Fibroblast of the aortic adventitia (primary cell): ENCODE data around the gene UBXN10. TPM values are rescaled to one million over a fixed set of nuclear protein-coding genes. Genes with fewer than 3 reads are reported as not detected.
"Not testable (repeated sequence)": the region's sequence is repeated elsewhere in the genome, so short reads cannot be mapped to it uniquely, and the experiment has no call there.

Experiments
- DNase-seq: peaks from one replicate; pipeline ENCODE4 v3.0.0-alpha.2; 2010; ENCODE audit warnings: low read depth
- H3K4me3 ChIP-seq: 2 replicates; pipeline ENCODE4 v1.5.1; 2011; ENCODE audit warnings: low read depth, mild to moderate bottlenecking, control low read depth, low read length, moderate library complexity
- CTCF ChIP-seq: IDR thresholded peaks from 2 replicates; pipeline ENCODE4 v1.5.1; 2011; ENCODE audit warnings: mild to moderate bottlenecking, low read length, control low read depth, inconsistent platforms; ENCODE audit not compliant: insufficient read depth
- total RNA-seq: library from RNA; depleted of rRNA; stranded (reverse); fragments of >200 nt; gene quantifications from 2 replicates; pipeline ENCODE4 v1.2.3, GENCODE V29; 2012; ENCODE audit warnings: low replicate concordance

UBXN10 gene
- total RNA-seq, 1 donor: not detected

- TF ChIP-seq CTCF: no peak
- H3K4me3 ChIP-seq: no peak overlapping the region
- DNase-seq: no peak
Measured at GRCh38 chr1:20212085-20212684, 26.3 kb downstream of the UBXN10 start.

- TF ChIP-seq CTCF: peak; percentile 81
- peak; percentile 53 for DNase-seq
- H3K4me3 ChIP-seq: no peak overlapping the region
Measured at GRCh38 chr1:20212685-20213331, 26.9 kb downstream of the UBXN10 start.

GRCh38 chr1:20215716-20216115, 29.8 kb downstream of the UBXN10 start:
- H3K4me3 ChIP-seq: no peak overlapping the region
- DNase-seq: no peak
- no peak for TF ChIP-seq CTCF

GRCh38 chr1:20216574-20216973, 30.7 kb downstream of the UBXN10 start:
- H3K4me3 ChIP-seq: no peak overlapping the region
- TF ChIP-seq CTCF: peak; percentile 36
- DNase-seq: peak; percentile 9

- not testable (repeated sequence) for H3K4me3 ChIP-seq, DNase-seq
Measured at GRCh38 chr1:20219053-20219452, 33.2 kb downstream of the UBXN10 start.

- TF ChIP-seq CTCF: no peak
- DNase-seq: no peak
- H3K4me3 ChIP-seq: no peak overlapping the region
Measured at GRCh38 chr1:20220036-20220435, 34.1 kb downstream of the UBXN10 start.

- no peak for TF ChIP-seq CTCF
- no peak overlapping the region for H3K4me3 ChIP-seq
- DNase-seq: no peak
Measured at GRCh38 chr1:20223106-20223505, 37.2 kb downstream of the UBXN10 start.
